Fibroblast of villous mesenchyme (primary cell): ENCODE data around the gene TYMS. TPM values are rescaled to one million over a fixed set of nuclear protein-coding genes. Genes with fewer than 3 reads are reported as not detected.

ENCODE experiments used
- DNase-seq: peaks from one replicate; pipeline ENCODE4 v3.0.0-alpha.2; 2010; ENCODE audit warnings: low read depth
- H3K4me3 ChIP-seq: 2 replicates; pipeline ENCODE4 v1.5.1; 2011; ENCODE audit warnings: low read depth, mild to moderate bottlenecking, low read length
- CTCF ChIP-seq: IDR thresholded peaks from 2 replicates; pipeline ENCODE4 v1.5.1; 2012; ENCODE audit warnings: low read depth, mild to moderate bottlenecking, low read length; ENCODE audit not compliant: insufficient read depth
- total RNA-seq: library from RNA; depleted of rRNA; stranded (reverse); fragments of >200 nt; gene quantifications from 2 replicates; pipeline ENCODE4 v1.2.3, GENCODE V29; 2012

The TYMS gene
- total RNA-seq, 1 donor: 15.1 TPM

- no peak for DNase-seq
Observed at GRCh38 chr18:655445-655844, 2.0 kb upstream of the TYMS start.

GRCh38 chr18:658001-658946 lies 821 bp downstream of the TYMS start:
- no peak for TF ChIP-seq CTCF
- DNase-seq: peak; percentile 89
- H3K4me3 ChIP-seq: peak overlapping the region; percentile 81

More at GRCh38 chr18:655445-655844, 2.0 kb upstream of the TYMS start:
- H3K4me3 ChIP-seq: no peak overlapping the region
- TF ChIP-seq CTCF: no peak

- H3K4me3 ChIP-seq: peak overlapping the region; percentile 81
- DNase-seq: no peak
- no peak for TF ChIP-seq CTCF
Observed at GRCh38 chr18:658947-659533, 1.6 kb downstream of the TYMS start.

GRCh38 chr18:659597-659996 lies 2.1 kb downstream of the TYMS start:
- TF ChIP-seq CTCF: no peak
- H3K4me3 ChIP-seq: no peak overlapping the region

GRCh38 chr18:662197-662596 lies 4.7 kb downstream of the TYMS start:
- TF ChIP-seq CTCF: no peak
- DNase-seq: no peak
- no peak overlapping the region for H3K4me3 ChIP-seq

More at GRCh38 chr18:659597-659996, 2.1 kb downstream of the TYMS start:
- DNase-seq: no peak

GRCh38 chr18:666177-666576 lies 8.7 kb downstream of the TYMS start:
- peak; percentile 37 for TF ChIP-seq CTCF
- no peak for DNase-seq

More at GRCh38 chr18:666177-666576, 8.7 kb downstream of the TYMS start:
- no peak overlapping the region for H3K4me3 ChIP-seq
